ENCODE measurements around the gene SCIMP.

The SCIMP gene

DNA sequence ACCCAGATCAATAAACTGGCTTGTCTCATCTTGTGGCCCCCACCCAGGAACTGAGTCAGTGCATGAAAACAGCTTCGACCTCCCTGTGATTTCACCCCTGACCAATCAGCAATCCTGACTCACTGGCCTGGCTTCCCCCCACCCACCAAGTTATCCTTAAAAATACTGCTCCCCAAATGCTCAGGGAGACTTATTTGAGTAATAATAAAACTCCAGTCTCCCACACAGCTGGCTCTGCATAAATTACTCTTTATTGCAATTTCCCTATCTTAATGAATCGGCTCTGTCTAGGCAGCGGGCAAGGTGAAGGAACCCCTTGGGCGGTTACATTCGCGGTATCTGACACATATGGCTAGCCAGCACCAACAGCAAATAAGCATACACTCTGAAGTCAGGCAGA, 37.7 kb upstream of the SCIMP start:
- DNase-seq: no peak
- intact Hi-C loops (cut with DNase I; ENCODE audit: low total_unique reads): no loop called here
- H3K4me3 ChIP-seq: no peak overlapping the region
- no peaks in the 10 kb centered on the region for H3K4me1 ChIP-seq
- no peaks in the 10 kb centered on the region for H3K9me3 ChIP-seq
- H3K27me3 ChIP-seq: no peaks in the 10 kb centered on the region
- H3K36me3 ChIP-seq: no peaks in the 10 kb centered on the region
- TF ChIP-seq, protein P1, sequence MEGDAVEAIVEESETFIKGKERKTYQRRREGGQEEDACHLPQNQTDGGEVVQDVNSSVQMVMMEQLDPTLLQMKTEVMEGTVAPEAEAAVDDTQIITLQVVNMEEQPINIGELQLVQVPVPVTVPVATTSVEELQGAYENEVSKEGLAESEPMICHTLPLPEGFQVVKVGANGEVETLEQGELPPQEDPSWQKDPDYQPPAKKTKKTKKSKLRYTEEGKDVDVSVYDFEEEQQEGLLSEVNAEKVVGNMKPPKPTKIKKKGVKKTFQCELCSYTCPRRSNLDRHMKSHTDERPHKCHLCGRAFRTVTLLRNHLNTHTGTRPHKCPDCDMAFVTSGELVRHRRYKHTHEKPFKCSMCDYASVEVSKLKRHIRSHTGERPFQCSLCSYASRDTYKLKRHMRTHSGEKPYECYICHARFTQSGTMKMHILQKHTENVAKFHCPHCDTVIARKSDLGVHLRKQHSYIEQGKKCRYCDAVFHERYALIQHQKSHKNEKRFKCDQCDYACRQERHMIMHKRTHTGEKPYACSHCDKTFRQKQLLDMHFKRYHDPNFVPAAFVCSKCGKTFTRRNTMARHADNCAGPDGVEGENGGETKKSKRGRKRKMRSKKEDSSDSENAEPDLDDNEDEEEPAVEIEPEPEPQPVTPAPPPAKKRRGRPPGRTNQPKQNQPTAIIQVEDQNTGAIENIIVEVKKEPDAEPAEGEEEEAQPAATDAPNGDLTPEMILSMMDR (IDR thresholded peaks at IDR 0.05): no peak
- no peak overlapping the region for H3K27ac ChIP-seq

DNA sequence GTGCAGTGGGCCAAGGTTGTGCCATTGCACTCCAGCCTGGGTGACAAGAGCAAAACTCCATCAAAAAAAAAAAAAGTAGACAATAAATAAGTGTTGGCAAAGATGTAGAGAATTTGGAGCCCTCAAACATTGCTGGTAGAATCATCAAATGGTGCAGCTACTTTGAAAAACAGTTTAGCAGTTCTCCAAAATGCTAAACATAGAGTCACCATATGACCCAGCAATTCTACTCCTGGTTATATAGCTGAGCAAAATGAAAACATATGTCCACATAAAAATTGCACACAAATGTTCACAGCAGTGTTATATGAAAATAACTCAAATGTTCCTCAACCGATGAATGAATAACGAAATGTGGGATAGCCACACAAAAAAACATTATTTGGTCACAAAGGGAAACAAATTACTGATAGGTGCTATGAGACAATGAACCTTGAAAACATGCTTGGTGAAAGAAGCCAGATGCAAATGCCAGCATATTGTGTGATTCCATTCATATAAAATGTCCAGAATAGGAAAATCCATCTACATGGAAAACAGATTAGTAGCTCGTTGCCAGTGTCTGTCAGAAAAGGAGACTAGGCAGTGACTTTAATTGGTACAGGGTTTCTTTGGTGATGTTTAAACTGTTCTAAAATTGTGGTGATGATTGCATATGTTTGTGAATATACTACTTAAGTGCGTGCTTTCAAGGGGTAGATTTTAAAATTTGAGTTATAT, 34.7 kb upstream of the SCIMP start:
- Histone ChIP-seq H3K27me3 (peaks cover 0 to 6% of the 10 kb centered on the region in 2 donors), H3K9me3 (no peaks in the 10 kb centered on the region), H3K4me3 (no peak overlapping the region), H3K4me1 (no peaks in the 10 kb centered on the region), H3K36me3 (no peaks in the 10 kb centered on the region), H3K27ac (no peak overlapping the region)
- TF ChIP-seq, protein P1 (IDR thresholded peaks at IDR 0.05): no peak
- intact Hi-C loops (cut with DNase I; ENCODE audit: low total_unique reads): no loop called here
- DNase-seq: no peak

DNA sequence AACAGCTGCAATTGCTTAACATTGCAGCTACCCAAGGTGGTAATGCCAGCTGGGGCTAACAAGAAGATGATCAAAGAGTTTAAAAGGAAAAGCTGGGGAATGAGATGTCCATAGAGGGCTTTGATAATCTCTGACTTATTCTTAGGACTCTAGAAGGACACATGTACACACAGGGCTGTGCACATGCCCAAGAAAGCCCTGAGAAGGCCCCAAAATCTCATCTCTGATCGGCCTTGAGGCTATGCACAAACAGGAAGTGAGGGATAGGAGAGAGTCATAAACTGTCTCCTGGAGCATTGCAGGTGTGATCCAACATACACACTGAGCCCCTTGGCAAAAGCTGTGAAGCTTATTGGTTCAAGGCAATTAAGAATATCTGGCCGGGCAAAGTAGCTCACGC, 30.2 kb upstream of the SCIMP start:
- DNase-seq: no peak
- H3K36me3 ChIP-seq: no peaks in the 10 kb centered on the region
- H3K27ac ChIP-seq: no peak overlapping the region
- H3K9me3 ChIP-seq: no peaks in the 10 kb centered on the region
- no peaks in the 10 kb centered on the region for H3K4me1 ChIP-seq
- H3K27me3 ChIP-seq: peaks cover 0 to 10% of the 10 kb centered on the region in 2 donors
- TF ChIP-seq, protein P1 (IDR thresholded peaks at IDR 0.05): no peak
- intact Hi-C loops (cut with DNase I; ENCODE audit: low total_unique reads): no loop called here
- no peak overlapping the region for H3K4me3 ChIP-seq

DNA sequence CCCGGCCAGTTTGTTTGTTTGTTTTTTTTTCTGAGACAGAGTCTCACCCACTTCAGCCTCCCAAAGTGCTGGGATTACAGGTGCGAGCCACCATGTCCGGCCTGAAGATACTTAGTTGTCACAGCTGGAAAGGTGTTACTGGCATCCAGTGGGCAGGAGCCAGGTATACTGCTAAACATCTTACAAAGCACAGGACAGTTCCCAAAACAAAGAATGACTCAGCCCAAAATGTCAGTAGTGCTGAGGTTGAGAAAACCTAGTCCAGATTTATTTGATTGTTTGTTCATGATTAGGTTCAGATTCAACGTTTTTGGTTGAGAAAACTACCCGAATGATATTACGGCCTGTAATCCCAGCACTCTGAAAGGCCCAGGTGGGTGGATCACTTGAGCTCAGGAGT, 28.8 kb upstream of the SCIMP start:
- intact Hi-C loops (cut with DNase I; ENCODE audit: low total_unique reads): no loop called here
- TF ChIP-seq, protein P1 (IDR thresholded peaks at IDR 0.05): no peak

DNA sequence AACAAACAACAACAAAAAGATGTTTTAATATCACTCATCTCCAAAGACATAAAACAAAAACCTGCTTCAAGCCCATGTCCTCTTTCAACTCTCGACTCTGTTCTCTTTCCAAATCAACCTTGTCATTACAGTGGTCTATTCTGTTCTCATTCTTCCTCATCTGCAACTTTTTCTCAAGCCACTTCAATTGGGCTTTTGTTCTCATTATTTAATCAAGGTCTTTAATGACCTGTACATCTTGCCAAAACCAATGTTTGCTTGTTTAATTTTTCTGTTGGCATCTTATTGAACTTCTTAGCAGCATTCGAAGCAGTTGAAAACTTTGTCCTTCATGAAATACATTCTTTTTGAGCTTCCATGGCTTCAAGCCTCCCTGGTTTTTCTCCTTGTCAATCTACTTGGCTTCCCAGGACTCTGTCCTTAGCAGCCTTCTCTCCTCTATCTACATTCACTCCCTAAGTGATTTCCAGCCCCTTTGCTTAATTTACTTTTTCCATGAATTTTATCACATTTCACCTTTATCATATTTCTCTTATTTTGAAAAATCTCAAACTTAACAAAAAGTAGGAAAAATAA, 27.8 kb upstream of the SCIMP start:
- H3K4me3 ChIP-seq: no peak overlapping the region
- intact Hi-C loops (cut with DNase I; ENCODE audit: low total_unique reads): no loop called here
- H3K27me3 ChIP-seq: peaks cover 0 to 10% of the 10 kb centered on the region in 2 donors
- H3K4me1 ChIP-seq: no peaks in the 10 kb centered on the region
- H3K36me3 ChIP-seq: no peaks in the 10 kb centered on the region
- no peak overlapping the region for H3K27ac ChIP-seq
- H3K9me3 ChIP-seq: no peaks in the 10 kb centered on the region
- no peak for DNase-seq
- TF ChIP-seq, protein P1 (IDR thresholded peaks at IDR 0.05): no peak

More for the DNA sequence above, 28.8 kb upstream of the SCIMP start:
- Histone ChIP-seq H3K4me1 (no peaks in the 10 kb centered on the region), H3K9me3 (no peaks in the 10 kb centered on the region), H3K27me3 (peaks cover 0 to 10% of the 10 kb centered on the region in 2 donors), H3K36me3 (no peaks in the 10 kb centered on the region), H3K27ac (no peak overlapping the region), H3K4me3 (no peak overlapping the region)
- no peak for DNase-seq

All from tibial artery (tissue), 4 donors.